Measurements from ENCODE around the gene NELL1. TPM values are rescaled to one million over a fixed set of nuclear protein-coding genes. Genes with fewer than 3 reads are reported as not detected.

Gene NELL1
- total RNA-seq, 1 donor from 2014 or later = not detected

GRCh38 chr11:21364866-21365624 lies 695.7 kb downstream of the NELL1 start:
- DNase-seq = no peak

- DNase-seq = no peak
Observed at GRCh38 chr11:21369947-21370346, 700.6 kb downstream of the NELL1 start.

- DNase-seq = no peak
Observed at GRCh38 chr11:21371044-21371443, 701.7 kb downstream of the NELL1 start.

DNA sequence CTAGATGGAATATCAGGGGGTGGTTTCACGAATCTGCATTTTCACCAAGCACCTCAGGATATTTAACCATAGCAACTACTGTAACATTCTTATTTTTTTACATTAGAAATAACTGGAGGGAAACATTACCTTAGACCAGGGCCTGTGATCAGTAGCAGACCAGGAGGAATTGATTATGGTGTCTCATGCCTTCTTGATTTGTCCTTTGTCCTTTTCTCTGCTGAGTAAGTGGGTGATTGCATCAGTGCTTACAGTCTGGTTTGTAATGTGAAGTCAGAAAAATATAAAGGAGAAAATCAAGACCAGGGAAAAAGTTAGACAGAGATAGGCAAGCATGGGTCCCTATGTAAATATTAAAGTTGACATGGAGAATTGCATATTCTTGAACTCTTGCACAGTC lies 703.3 kb downstream of the NELL1 start:
- DNase-seq = no peak

DNA sequence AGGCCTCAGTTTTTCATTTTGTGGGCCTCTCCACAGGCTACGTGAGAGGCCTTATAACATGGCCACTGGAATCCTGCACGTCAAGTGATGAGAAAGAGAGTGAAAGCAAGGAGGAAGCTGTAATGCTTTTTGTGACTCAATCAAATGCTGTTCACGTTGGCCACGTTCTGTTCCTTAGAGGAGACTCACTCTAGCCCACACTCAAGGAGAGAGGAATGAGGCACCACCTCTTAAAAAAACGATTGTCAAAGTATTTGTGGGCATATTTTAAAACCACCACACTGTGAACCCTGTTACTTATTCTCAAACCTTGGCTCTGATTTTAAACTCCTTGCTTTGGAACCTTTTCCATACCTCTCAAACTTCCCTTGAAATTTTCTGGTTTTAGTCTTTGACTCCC lies 705.0 kb downstream of the NELL1 start:
- no peak for DNase-seq

- no peak for DNase-seq
Observed at GRCh38 chr11:21385669-21386440, 716.5 kb downstream of the NELL1 start.

DNA sequence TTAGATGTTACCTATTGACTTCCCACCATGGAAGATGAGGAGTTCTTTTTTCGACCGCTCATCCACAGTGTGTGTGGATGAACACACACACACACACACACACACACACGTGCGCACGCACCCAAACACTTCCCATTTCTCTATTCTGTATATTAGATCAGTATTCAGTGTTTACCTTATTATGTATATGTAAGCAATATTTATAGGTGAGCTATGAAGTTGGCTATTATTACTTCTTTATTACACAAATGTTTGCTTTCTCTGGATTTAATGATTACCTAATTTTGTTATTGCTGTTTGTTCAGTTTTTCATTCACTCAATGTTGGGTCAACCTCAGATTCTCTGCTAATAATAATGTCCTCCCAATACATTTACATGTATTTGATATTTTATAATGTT lies 721.0 kb downstream of the NELL1 start:
- DNase-seq = no peak

GRCh38 chr11:21396342-21397008 lies 727.1 kb downstream of the NELL1 start:
- no peak for DNase-seq

DNA sequence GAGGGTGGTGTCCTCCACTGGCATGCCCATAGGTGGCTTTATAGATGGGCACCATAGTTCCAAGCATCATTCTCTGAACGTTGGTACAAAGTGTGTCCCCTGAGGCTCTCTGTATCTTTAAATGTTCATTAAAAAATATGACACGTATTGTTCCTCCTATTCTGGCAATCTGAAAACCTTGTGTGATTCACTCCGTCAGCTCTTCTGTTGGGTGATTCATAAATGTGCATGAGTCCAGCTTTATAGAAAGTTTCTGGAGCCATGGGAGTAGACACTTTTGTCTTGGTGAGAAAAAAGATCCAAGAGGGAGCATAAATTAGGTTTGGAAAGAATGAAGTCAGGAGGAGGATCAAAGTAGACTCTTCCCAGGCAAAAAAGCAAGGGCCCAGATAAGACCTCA lies 728.8 kb downstream of the NELL1 start:
- no peak for DNase-seq

DNA sequence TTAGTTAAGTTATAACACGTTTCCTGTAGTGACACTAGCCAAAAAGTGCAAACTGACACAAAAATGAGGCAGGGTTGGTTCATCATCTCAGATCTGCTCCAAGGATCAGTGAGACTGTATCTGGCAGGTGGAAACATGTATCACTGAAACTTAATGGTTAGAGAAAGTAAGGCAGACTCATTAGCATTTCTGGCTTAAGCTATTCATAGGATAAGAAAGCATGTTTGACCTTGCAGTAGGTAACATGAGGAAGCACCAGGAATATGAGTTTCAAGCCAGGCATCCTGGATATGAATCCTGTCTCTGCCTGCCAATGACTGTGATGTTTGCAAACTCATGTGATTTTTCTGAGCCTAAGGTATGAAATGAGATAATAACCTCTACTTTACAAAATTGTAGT lies 732.1 kb downstream of the NELL1 start:
- DNase-seq = no peak

DNA sequence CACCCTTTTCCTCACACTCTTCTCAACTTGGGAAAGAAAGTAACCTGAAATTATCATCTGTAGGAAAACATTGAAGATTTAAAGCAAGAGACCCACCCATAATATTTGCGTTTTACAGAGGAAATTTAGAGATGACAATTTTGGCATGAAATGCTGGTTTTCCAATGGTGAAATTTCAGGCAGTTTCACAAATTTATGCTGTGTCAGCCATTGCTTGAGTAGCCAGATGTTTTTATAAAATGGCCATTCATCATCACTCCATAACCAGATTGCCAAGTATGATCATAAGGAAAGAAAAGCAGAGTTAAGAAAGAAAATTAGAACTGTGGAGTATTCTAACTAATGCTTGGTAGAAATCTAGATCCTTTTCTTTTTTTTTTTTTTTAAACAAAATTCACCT lies 732.9 kb downstream of the NELL1 start:
- no peak for DNase-seq

DNA sequence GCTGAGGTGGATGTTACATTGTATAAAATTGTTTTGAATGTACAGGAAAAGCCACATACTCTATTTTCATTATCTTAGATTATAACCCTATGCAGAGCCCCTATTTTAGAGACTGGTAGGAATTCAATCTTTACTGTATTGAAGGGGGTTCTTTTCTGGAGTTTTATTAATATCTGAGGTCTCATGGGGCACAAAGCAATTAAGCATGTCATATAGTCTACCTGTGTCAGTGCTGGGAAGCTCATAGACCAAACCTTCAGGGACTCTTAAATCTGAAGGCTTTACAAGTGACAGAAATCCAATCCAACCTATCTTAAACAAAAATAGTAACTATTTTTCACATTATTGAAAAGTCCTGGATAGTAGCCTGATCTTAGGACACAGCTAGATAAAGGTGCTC lies 733.7 kb downstream of the NELL1 start:
- DNase-seq = no peak

DNA sequence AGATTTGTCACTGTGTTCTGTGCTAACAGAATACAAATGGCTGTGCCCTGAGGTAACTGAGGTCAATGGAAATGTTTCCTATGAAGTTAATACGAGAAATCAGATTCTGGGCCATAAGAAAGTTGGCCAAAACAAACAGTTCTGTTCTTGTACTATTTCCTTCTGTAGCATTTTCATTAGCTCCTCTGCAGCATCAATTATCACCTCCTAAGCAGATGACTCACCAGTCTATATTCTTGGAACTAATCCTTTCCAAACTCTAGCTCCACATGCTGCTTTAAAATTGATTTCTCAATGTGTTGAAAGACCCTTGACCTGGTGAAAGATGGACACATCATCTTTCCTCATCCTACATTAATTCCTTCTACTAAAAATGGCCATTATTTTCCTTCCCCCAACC lies 736.0 kb downstream of the NELL1 start:
- DNase-seq = no peak

DNA sequence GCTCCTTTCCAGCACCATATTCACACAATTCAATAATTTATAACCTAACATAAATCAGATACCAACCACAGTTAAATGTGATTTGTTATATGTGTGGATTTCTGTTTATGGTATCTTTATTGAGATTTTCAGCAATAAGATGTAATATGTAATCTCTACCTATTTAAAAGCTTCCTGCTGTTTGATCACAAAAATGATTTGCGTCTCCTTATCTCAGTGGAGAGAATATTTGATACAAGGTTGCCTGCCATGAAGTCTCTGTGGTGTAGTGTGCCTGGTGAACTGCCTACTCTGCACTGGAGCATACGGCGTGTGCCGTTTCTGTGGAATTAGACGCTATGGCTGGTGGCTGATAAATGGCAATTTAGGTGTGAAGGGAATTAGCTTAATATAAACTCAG lies 741.1 kb downstream of the NELL1 start:
- DNase-seq = no peak

GRCh38 chr11:21411104-21411503 lies 741.7 kb downstream of the NELL1 start:
- DNase-seq = no peak

DNA sequence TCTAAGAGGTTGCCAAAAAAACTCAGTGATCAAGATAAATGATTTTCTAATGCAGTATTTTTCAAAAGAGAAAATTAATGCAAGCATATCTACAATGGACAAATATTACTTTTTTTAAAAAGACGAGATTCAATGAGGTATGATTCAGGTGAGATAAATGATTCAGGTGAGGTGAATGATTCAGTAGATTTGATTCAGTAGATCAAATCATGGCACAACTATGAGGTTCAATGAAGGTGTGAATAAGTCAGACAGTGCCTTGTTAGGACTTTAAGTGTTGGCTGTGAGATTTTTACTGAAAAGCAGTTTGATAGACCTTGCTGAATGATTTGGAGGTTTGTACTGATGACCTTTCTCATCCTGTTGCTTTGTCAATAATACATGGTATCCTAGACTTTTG lies 742.2 kb downstream of the NELL1 start:
- DNase-seq = no peak

- DNase-seq = no peak
Observed at GRCh38 chr11:21412652-21413383, 743.4 kb downstream of the NELL1 start.

- no peak for DNase-seq
Observed at GRCh38 chr11:21414953-21415352, 745.6 kb downstream of the NELL1 start.

DNA sequence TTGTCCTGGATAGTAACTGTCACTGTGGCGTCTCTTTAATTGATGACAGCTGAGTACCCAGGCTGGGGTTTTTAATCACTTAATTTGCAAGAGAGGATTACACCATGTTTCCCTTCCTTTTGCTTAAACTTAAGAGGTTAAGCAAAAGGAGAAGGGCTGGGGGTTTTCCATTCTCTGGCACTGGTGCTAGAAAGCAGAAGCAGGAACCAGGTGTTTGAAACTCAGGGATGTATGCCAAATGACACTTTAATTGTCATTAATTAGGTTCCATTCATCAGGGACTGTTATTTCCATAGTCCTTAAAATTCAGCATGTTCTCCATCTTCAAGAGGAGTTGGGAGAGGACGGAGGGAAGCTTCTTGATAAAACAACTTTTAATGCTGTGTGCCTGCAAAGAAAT lies 746.2 kb downstream of the NELL1 start:
- DNase-seq = no peak

DNA sequence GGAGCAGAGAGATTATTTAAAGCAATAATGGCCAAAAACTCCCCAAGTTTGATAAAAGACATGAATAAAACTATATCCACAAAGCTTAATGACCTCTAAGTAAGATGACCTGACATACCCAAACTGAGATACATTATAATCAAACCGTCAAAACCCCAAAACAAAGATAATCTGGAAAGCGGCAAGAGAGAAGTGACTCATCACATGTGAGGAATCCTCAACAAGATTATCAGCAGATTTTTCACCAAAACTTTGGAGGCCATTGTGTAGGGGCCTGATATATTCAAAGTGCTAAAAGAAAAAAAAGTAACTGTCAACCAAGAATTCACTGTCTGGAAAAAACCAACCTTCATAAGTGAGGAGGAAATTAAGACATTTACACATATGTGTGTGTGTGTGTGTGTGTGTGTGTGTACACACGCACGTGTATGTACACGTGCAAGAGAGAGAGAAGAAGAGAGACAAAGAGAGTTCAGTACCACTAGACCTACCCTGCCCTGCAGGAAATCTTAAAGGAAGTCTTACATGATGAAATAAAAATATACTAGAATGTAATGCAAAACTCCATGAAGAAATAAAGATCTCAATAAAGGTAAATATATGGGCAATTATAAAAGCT lies 752.4 kb downstream of the NELL1 start:
- no peak for DNase-seq

DNA sequence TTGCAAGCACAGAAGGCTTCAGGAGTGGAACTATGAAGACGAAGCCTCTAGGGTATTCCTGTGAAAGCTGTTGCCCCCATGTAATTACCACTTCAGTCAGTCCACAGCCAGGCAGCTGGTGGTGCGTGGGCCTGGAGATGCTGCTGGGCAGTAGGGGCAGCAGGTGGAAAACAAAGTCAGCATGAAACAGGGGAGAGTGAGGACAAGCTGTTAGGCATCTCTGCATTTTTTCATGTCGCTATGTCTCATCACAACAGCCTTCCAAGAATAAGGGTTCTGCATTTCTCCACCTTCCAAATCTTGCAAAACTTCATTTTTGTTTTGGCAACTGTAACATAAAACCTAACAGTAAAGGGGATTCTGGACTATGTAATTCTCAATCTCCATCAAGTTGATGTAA lies 757.5 kb downstream of the NELL1 start:
- DNase-seq = no peak

DNA sequence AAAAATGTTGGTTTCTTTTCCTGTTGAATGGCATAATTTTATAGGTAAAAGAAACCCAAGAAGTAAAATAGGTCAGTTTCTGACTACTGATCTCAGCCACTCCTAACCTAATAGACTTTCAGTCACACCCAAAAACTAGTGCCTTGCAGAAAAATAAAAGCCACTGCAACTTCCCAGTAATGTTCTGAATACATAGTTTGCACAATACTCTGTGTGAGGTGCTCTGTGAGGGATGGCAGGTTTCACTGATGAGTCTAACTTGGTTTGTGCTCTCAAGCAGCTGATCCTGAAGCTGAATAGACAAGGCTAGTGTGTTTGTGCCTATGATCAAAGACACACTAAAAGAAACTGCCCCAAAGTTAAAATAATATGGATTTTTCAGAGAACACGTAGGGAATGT lies 758.3 kb downstream of the NELL1 start:
- DNase-seq = no peak

DNA sequence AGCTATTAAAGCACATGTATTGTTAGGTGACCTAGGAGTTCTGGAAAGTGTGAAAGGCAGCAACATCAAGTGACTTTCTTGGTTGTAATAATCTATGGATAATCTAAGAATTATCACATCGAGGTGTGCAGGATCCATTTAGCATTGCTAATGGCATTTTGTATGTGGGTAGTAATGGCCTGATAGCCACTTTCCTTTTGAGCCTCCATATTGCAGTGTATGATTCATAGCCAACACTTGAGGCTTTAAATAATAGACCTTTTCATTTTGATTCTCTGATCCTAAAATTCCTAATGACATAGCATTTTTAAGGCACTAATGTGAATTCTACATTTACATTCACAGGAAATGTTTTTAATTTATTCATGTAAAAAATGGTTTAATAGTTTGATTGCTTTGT lies 759.4 kb downstream of the NELL1 start:
- DNase-seq = no peak

All from dermis blood vessel endothelial cell (primary cell).